ENCODE results near the gene YDJC. TPM values are rescaled to one million over a fixed set of nuclear protein-coding genes. Genes with fewer than 3 reads are reported as not detected.
A peak's percentile ranks its signal among the peaks of the same experiment; 100 is the strongest.

Gene YDJC
- total and polyA plus RNA-seq, 2 of the 13 experiments (the other 11 are each of a cell fraction or from before 2014, with no cell fraction given), result 15.3 to 32.0 TPM

DNA sequence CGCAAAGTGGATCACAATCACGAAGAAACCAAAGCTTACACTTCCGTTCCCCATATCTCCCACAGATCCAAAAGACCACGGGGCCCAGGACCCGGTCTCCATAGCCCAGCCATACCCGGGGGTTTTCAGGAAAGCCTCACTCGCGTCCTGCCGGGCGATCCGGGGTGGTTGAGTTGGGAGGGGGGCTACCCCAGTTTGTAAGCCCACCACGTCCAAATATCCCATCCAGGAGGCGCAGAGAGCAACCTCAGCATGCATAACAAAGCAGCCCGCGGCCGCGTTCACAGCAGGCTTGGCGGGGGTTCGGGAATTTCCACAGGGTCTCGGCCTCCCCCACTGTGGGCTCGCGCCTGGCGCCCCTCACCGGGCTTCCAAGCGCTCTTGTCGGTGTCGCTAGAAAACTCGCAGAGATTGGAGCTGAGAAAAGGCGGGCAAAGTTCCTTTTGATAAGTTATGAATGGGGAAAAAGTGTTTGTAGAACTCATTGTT, 21.7 kb upstream of the YDJC start (continued):
- TF ChIP-seq, protein P1, sequence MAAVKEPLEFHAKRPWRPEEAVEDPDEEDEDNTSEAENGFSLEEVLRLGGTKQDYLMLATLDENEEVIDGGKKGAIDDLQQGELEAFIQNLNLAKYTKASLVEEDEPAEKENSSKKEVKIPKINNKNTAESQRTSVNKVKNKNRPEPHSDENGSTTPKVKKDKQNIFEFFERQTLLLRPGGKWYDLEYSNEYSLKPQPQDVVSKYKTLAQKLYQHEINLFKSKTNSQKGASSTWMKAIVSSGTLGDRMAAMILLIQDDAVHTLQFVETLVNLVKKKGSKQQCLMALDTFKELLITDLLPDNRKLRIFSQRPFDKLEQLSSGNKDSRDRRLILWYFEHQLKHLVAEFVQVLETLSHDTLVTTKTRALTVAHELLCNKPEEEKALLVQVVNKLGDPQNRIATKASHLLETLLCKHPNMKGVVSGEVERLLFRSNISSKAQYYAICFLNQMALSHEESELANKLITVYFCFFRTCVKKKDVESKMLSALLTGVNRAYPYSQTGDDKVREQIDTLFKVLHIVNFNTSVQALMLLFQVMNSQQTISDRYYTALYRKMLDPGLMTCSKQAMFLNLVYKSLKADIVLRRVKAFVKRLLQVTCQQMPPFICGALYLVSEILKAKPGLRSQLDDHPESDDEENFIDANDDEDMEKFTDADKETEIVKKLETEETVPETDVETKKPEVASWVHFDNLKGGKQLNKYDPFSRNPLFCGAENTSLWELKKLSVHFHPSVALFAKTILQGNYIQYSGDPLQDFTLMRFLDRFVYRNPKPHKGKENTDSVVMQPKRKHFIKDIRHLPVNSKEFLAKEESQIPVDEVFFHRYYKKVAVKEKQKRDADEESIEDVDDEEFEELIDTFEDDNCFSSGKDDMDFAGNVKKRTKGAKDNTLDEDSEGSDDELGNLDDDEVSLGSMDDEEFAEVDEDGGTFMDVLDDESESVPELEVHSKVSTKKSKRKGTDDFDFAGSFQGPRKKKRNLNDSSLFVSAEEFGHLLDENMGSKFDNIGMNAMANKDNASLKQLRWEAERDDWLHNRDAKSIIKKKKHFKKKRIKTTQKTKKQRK (IDR thresholded peaks at IDR 0.05; ENCODE audit: low read length), result no peak
- TF ChIP-seq, protein P2, sequence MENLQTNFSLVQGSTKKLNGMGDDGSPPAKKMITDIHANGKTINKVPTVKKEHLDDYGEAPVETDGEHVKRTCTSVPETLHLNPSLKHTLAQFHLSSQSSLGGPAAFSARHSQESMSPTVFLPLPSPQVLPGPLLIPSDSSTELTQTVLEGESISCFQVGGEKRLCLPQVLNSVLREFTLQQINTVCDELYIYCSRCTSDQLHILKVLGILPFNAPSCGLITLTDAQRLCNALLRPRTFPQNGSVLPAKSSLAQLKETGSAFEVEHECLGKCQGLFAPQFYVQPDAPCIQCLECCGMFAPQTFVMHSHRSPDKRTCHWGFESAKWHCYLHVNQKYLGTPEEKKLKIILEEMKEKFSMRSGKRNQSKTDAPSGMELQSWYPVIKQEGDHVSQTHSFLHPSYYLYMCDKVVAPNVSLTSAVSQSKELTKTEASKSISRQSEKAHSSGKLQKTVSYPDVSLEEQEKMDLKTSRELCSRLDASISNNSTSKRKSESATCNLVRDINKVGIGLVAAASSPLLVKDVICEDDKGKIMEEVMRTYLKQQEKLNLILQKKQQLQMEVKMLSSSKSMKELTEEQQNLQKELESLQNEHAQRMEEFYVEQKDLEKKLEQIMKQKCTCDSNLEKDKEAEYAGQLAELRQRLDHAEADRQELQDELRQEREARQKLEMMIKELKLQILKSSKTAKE (CRISPR knock-in tag; IDR thresholded peaks at IDR 0.05; ENCODE audit: borderline replicate concordance), result no peak
- TF ChIP-seq EHMT2 (IDR thresholded peaks at IDR 0.05; ENCODE audit: borderline replicate concordance, low read depth, low read length), result no peak
- TF ChIP-seq GFI1 (CRISPR knock-in tag; IDR thresholded peaks at IDR 0.05; ENCODE audit: borderline replicate concordance), result peak; percentile 78
- no peak for TF ChIP-seq NCOA2 (CRISPR knock-in tag; IDR thresholded peaks at IDR 0.05)
- TF ChIP-seq PHF8 (CRISPR knock-in tag; IDR thresholded peaks at IDR 0.05), result peak; percentile 43; the same call in 1 of the 2 replicates
- TF ChIP-seq ZNF549 (CRISPR knock-in tag; IDR thresholded peaks at IDR 0.05), result 0 out of 2 replicates have a peak, but pooled peaks have one; percentile 59
- TF ChIP-seq MEIS2 (CRISPR knock-in tag; IDR thresholded peaks at IDR 0.05), result no peak
- TF ChIP-seq, protein P3, sequence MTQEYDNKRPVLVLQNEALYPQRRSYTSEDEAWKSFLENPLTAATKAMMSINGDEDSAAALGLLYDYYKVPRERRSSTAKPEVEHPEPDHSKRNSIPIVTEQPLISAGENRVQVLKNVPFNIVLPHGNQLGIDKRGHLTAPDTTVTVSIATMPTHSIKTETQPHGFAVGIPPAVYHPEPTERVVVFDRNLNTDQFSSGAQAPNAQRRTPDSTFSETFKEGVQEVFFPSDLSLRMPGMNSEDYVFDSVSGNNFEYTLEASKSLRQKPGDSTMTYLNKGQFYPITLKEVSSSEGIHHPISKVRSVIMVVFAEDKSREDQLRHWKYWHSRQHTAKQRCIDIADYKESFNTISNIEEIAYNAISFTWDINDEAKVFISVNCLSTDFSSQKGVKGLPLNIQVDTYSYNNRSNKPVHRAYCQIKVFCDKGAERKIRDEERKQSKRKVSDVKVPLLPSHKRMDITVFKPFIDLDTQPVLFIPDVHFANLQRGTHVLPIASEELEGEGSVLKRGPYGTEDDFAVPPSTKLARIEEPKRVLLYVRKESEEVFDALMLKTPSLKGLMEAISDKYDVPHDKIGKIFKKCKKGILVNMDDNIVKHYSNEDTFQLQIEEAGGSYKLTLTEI (CRISPR knock-in tag; conservative IDR thresholded peaks at IDR 0.05), result no peak
- TF ChIP-seq NONO (IDR thresholded peaks at IDR 0.05), result no peak
- TF ChIP-seq NONO (CRISPR knock-in tag; conservative IDR thresholded peaks at IDR 0.05), result no peak
- TF ChIP-seq TOPORS (CRISPR knock-in tag; IDR thresholded peaks at IDR 0.05), result no peak
- TF ChIP-seq, protein P4, sequence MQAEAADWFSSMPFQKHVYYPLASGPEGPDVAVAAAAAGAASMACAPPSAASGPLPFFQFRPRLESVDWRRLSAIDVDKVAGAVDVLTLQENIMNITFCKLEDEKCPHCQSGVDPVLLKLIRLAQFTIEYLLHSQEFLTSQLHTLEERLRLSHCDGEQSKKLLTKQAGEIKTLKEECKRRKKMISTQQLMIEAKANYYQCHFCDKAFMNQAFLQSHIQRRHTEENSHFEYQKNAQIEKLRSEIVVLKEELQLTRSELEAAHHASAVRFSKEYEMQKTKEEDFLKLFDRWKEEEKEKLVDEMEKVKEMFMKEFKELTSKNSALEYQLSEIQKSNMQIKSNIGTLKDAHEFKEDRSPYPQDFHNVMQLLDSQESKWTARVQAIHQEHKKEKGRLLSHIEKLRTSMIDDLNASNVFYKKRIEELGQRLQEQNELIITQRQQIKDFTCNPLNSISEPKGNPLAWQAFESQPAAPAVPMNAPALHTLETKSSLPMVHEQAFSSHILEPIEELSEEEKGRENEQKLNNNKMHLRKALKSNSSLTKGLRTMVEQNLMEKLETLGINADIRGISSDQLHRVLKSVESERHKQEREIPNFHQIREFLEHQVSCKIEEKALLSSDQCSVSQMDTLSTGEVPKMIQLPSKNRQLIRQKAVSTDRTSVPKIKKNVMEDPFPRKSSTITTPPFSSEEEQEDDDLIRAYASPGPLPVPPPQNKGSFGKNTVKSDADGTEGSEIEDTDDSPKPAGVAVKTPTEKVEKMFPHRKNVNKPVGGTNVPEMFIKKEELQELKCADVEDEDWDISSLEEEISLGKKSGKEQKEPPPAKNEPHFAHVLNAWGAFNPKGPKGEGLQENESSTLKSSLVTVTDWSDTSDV (CRISPR knock-in tag; IDR thresholded peaks at IDR 0.05), result 0 out of 2 replicates have a peak, but pooled peaks have one; percentile 59
- TF ChIP-seq ZNF546 (CRISPR knock-in tag; conservative IDR thresholded peaks at IDR 0.05), result peak; percentile 75; the same call in 1 of the 2 replicates
- TF ChIP-seq TBP (CRISPR knock-in tag; IDR thresholded peaks at IDR 0.05), result no peak
- TF ChIP-seq NFKBIZ (CRISPR knock-in tag; IDR thresholded peaks at IDR 0.05), result no peak
- TF ChIP-seq JDP2 (CRISPR knock-in tag; IDR thresholded peaks at IDR 0.05; ENCODE audit: borderline replicate concordance), result no peak
- TF ChIP-seq ZIK1 (CRISPR knock-in tag; IDR thresholded peaks at IDR 0.05; ENCODE audit: borderline replicate concordance, low read depth), result no peak
- TF ChIP-seq IRX3 (CRISPR knock-in tag; IDR thresholded peaks at IDR 0.05; ENCODE audit: borderline replicate concordance, low read depth), result peak; percentile 52; the same call in 1 of the 2 replicates
- TF ChIP-seq ZNF816 (CRISPR knock-in tag; IDR thresholded peaks at IDR 0.05; ENCODE audit: borderline replicate concordance), result no peak
